CD8-positive, alpha-beta memory T cell (primary cell): ENCODE data around the gene PRSS38. TPM values are rescaled to one million over a fixed set of nuclear protein-coding genes. Genes with fewer than 3 reads are reported as not detected.
A peak's percentile ranks its signal among the peaks of the same experiment; 100 is the strongest.

ENCODE experiments used
- CTCF ChIA-PET: fragments of 350-600 bp; sonication (Branson Sonifier 250); formaldehyde crosslinking; loops from one replicate; lab custom pipeline; 2021; ENCODE audit warnings: antibody characterized with exemption; lab: Charles Lee
- POLR2A ChIA-PET: fragments of 350-600 bp; sonication (Branson Sonifier 250); formaldehyde crosslinking; loops from one replicate; lab custom pipeline; 2021; ENCODE audit warnings: antibody characterized with exemption; lab: Charles Lee
- DNase-seq, 5 donors: peaks; one replicate each; pipeline versions ENCODE4 v3.0.0 to v3.0.0-alpha.2; 2020 to 2022; ENCODE audit warnings: mixed read lengths in 1 of 5
- H3K27ac ChIP-seq: one replicate; pipeline ENCODE4 v1.7.0; 2013; ENCODE audit warnings: low read depth, mild to moderate bottlenecking, low read length, moderate library complexity
- H3K27me3 ChIP-seq: 2 replicates; pipeline ENCODE4 v1.7.0; 2013; ENCODE audit warnings: low read length, mild to moderate bottlenecking; ENCODE audit not compliant: insufficient read depth, poor library complexity, severe bottlenecking
- H3K36me3 ChIP-seq: 2 replicates; pipeline ENCODE4 v1.7.0; 2013; ENCODE audit warnings: mild to moderate bottlenecking, low read length, moderate library complexity; ENCODE audit not compliant: insufficient read depth
- H3K4me1 ChIP-seq: 2 replicates; pipeline ENCODE4 v1.7.0; 2013; ENCODE audit warnings: mild to moderate bottlenecking, low read length, moderate library complexity; ENCODE audit not compliant: insufficient read depth
- H3K4me3 ChIP-seq: 2 replicates; pipeline ENCODE4 v1.7.0; 2013; ENCODE audit warnings: mild to moderate bottlenecking, low read length
- H3K9me3 ChIP-seq: 2 replicates; pipeline ENCODE4 v1.7.0; 2013; ENCODE audit warnings: mild to moderate bottlenecking, low read length
- H3K27ac Mint-ChIP-seq, 8 donors: one replicate each; pipeline ENCODE4 v1.8.0; 2020 to 2021; ENCODE audit warnings: mixed read lengths in 8 of 8, mild to moderate bottlenecking in 6 of 8, inconsistent platforms in 3 of 8, moderate library complexity in 3 of 8
- H3K27me3 Mint-ChIP-seq, 2 donors: one replicate each; pipeline ENCODE4 v1.8.0; 2020 to 2021; ENCODE audit warnings: mixed read lengths in 2 of 2, mild to moderate bottlenecking in 1 of 2, moderate library complexity in 1 of 2
- H3K36me3 Mint-ChIP-seq, 3 donors: one replicate each; pipeline ENCODE4 v1.8.0; 2020 to 2021; ENCODE audit warnings: mixed read lengths in 3 of 3, inconsistent platforms in 1 of 3, mild to moderate bottlenecking in 1 of 3
- H3K4me1 Mint-ChIP-seq, 3 donors: one replicate each; pipeline ENCODE4 v1.8.0; 2020 to 2021; ENCODE audit warnings: mixed read lengths in 3 of 3, inconsistent platforms in 1 of 3, mild to moderate bottlenecking in 1 of 3
- H3K4me3 Mint-ChIP-seq, 7 donors: one replicate each; pipeline ENCODE4 v1.8.0; 2020 to 2021; ENCODE audit warnings: mixed read lengths in 7 of 7, mild to moderate bottlenecking in 6 of 7, moderate library complexity in 4 of 7, inconsistent platforms in 2 of 7
- H3K9me3 Mint-ChIP-seq, 5 donors: one replicate each; pipeline ENCODE4 v1.8.0; 2020 to 2022; ENCODE audit warnings: mixed read lengths in 5 of 5, mild to moderate bottlenecking in 3 of 5, moderate library complexity in 2 of 5, inconsistent platforms in 1 of 5
- polyA plus RNA-seq: library from polyadenylated mRNA; unstranded; fragments of 300-500 nt; fragmentation: Illumina TruSeq; gene quantifications from one replicate; pipeline ENCODE4 v1.2.3, GENCODE V29; 2021
- total RNA-seq, 2 experiments: library from RNA; stranded (reverse); gene quantifications; one replicate each; pipeline ENCODE4 v1.2.3, GENCODE V29; 2021

The PRSS38 gene
- total and polyA plus RNA-seq, 3 experiments from 2014 or later, result not detected

DNA sequence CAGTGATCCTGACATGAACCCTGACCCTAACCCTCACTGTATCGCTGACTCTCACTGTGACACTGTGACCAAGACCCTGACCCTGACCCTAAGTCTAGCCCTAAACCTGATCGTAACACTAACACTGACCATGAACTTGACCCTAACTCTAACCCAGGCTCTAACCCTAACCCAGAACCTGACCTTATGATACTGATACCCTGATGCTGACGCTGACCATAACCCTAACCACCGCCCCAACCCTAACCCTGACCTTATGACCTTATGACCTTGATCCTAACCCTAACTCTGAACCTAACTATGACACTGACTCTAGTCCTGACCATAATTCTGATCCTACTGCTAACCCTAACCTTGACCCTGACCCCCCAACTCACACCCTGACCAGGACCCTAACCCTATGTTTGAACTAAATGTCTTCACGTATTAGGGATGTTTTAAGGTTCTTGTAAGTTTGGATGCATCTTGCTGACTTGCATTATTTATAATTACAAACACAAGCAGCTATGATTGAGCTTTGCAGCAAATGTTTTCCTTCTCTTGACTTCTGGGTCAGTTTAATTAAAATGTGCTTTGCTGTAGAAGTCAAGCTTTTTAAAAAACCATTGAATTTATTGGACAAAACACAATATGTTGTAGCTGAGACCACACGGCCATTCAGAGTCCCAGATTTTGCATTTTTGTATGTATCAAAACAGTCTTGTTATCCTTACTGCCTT, 23.9 kb upstream of the PRSS38 start:
- Mint-ChIP-seq H3K36me3 (no peaks in the 10 kb centered on the region), H3K27ac (peak overlapping the region in 4 of 8 donors; percentile 5 to 59 (median 36)), H3K9me3 (no peaks in the 10 kb centered on the region), H3K4me3 (peak overlapping the region in 2 of 7 donors; percentile 19 to 34), H3K27me3 (peaks cover 0 to 5% of the 10 kb centered on the region in 2 donors), H3K4me1 (peaks cover 5 to 21% (median 14%) of the 10 kb centered on the region in 3 donors)
- H3K36me3 ChIP-seq, result no peaks in the 10 kb centered on the region
- no peaks in the 10 kb centered on the region for H3K9me3 ChIP-seq
- H3K27me3 ChIP-seq, result no peaks in the 10 kb centered on the region
- peaks cover 16% of the 10 kb centered on the region for H3K4me1 ChIP-seq
- no peak overlapping the region for H3K4me3 ChIP-seq
- DNase-seq, result no peak
- no peak overlapping the region for H3K27ac ChIP-seq
- ChIA-PET POLR2A (no interaction called here), CTCF (interaction anchor here (1.3 kb wide), 1 partner anchor 30 kb away, joined by 4 read pairs; no protein-coding TSS in a partner anchor)

DNA sequence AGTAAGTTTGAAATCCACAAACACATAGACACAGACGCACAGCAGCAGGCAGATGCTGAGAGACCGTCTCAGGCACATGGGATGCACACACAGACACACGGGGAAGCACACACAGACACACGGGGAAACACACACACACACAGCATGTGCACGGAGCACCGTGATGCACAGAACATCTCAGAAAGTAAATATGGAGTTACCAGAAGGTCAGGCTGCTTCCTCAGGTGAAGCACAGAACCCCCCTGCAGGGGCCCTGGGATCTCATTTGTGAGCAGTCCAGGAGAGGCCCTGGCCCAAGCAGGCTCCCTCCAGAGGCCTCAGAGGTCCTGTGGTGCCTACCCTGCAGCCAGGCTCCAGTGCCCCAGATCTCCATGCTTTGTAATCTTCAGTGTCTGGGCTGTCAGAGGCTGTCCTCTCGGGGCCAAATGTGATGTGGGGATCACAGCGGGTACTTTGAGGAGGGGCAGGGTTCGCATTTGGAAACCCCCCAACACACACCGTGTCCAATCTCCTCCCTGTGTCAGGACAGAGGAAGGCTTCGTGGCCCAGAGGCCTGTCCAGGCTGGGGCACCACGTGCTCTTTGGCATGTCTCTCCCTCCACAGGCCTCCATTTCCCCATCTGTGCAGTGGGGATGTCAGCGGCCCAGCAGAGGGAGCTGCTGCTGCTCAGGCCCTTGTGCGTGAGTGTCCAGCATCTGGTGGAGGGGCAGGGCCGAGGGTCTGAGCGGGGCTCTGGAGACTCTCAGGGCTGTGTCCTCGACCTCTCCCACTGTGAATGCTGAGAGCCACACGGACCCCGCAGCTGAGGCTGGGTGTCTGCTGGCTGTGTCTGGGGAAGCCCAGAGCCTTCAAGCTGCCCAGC, 23.0 kb upstream of the PRSS38 start:
- no peak overlapping the region for H3K27ac ChIP-seq
- peak overlapping the region in 3 of 8 donors; percentile 10 to 58 (median 25) for H3K27ac Mint-ChIP-seq
- H3K27me3 Mint-ChIP-seq, result peaks cover 0 to 5% of the 10 kb centered on the region in 2 donors
- CTCF ChIA-PET, result interaction anchor here (0.9 kb wide), 1 partner anchor 26 kb away, joined by 3 read pairs; no protein-coding TSS in a partner anchor
- H3K4me1 Mint-ChIP-seq, result peaks cover 0 to 14% (median 9%) of the 10 kb centered on the region in 3 donors
- H3K9me3 ChIP-seq, result no peaks in the 10 kb centered on the region
- H3K36me3 ChIP-seq, result no peaks in the 10 kb centered on the region
- H3K4me3 Mint-ChIP-seq, result no peak overlapping the region
- H3K4me1 ChIP-seq, result peaks cover 7% of the 10 kb centered on the region
- no peak for DNase-seq
- no peaks in the 10 kb centered on the region for H3K9me3 Mint-ChIP-seq
- POLR2A ChIA-PET, result no interaction called here
- H3K4me3 ChIP-seq, result no peak overlapping the region
- no peaks in the 10 kb centered on the region for H3K36me3 Mint-ChIP-seq
- no peaks in the 10 kb centered on the region for H3K27me3 ChIP-seq

DNA sequence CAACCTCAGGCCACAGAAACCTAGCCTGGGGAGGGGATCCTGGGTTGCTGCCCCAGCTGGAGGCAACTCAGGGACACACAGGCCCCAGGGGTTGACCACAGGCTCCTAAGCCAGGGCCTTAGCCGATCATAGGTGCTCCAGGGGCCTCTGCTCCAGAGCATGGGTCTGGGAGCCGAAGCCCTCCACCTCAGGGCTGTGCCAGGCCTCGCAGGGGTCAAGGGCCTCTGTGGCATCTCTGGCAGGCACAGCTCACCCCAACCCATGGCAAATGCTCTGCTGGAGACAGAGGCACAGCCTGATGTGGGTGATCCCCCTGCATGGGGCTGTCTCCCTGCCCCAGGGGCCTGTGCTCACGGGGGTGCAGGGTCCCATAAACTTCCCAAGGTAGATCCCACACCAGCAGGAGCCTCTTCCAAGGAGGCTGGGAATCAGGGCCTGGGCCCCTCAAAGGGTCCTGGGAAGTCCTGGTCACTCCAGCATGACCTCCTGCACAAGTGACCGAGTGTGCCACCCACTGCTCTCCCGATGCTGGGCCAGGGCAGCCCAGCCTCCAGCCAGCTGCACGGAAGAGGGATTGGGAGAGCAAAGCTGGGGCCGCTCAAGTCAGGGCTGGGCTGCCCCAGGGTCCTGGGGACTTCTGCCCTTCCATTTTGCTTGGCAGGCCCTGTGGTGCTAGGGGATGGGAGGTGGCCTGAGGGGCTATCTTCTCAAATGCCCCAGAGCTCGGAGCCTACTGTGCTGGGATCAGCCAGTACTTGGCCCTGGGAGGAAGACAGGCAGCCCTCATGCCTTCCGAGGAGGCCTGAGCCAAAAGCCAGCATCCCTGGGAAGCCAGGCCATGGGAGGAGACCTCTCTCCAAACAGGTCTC, 22.2 kb upstream of the PRSS38 start:
- H3K9me3 Mint-ChIP-seq, result no peaks in the 10 kb centered on the region
- CTCF ChIA-PET, result interaction anchor here (0.9 kb wide), 1 partner anchor 27 kb away, joined by 3 read pairs; no protein-coding TSS in a partner anchor
- peaks cover 0 to 13% (median 8%) of the 10 kb centered on the region in 3 donors for H3K4me1 Mint-ChIP-seq
- peaks cover 0 to 5% of the 10 kb centered on the region in 2 donors for H3K27me3 Mint-ChIP-seq
- H3K4me3 ChIP-seq, result no peak overlapping the region
- no peaks in the 10 kb centered on the region for H3K9me3 ChIP-seq
- H3K4me1 ChIP-seq, result peaks cover 6% of the 10 kb centered on the region
- no peaks in the 10 kb centered on the region for H3K36me3 Mint-ChIP-seq
- H3K27ac ChIP-seq, result no peak overlapping the region
- no peaks in the 10 kb centered on the region for H3K36me3 ChIP-seq
- peak overlapping the region in 1 of 8 donors; percentile 14 for H3K27ac Mint-ChIP-seq
- POLR2A ChIA-PET, result no interaction called here
- H3K27me3 ChIP-seq, result no peaks in the 10 kb centered on the region
- H3K4me3 Mint-ChIP-seq, result no peak overlapping the region
- DNase-seq, result no peak

DNA sequence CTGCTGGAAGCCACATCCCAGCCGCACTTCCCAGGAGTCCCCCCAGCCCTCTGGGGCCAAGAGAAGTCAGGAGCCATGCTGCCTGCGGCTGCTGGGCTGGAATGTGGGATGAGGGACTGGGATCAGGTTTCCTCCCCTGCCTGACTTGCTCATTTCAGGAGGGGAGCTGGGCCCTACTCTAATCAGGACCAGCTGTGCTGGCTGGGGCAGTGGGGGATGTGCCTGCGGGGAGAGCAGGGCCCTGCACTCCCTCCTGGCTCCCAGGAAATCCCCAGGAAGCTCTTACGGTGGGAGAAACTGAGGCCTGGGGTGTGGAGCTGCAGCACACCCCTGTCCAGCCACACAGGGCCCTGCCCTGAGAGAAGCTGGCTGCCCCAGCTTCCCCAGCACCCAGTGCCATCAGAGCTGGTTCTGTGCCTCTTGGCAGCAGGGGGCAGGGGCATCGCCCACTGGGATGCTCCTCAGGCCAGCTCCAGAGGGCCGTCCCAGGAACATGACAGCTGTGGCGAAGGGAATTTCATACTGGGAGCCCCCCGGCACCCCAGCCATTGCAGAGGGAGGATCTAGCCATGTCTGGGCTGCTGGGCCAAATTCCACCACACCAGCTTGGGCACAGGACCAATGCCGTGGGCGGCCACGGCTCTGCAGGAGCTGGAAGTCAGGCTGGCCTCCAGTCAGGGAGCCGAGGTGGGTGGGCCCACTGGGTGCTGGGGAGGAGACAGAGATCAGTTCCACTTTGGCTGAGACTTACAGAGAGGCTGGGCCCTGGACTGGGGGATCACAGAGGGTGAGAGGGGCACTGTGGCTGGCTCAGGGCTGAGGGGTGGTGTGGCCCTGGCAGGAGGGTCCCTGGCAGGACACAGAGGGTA, 21.3 kb upstream of the PRSS38 start:
- H3K27ac Mint-ChIP-seq, result no peak overlapping the region
- peaks cover 0 to 8% (median 4%) of the 10 kb centered on the region in 3 donors for H3K4me1 Mint-ChIP-seq
- H3K27ac ChIP-seq, result no peak overlapping the region
- H3K9me3 ChIP-seq, result no peaks in the 10 kb centered on the region
- H3K4me3 ChIP-seq, result no peak overlapping the region
- H3K36me3 ChIP-seq, result no peaks in the 10 kb centered on the region
- DNase-seq, result no peak
- CTCF ChIA-PET, result interaction anchor here (2.2 kb wide), 1 partner anchor 28 kb away, joined by 7 read pairs; no protein-coding TSS in a partner anchor
- H3K9me3 Mint-ChIP-seq, result no peaks in the 10 kb centered on the region
- POLR2A ChIA-PET, result no interaction called here
- no peak overlapping the region for H3K4me3 Mint-ChIP-seq
- no peaks in the 10 kb centered on the region for H3K36me3 Mint-ChIP-seq
- peaks cover under 1% of the 10 kb centered on the region for H3K4me1 ChIP-seq
- H3K27me3 ChIP-seq, result no peaks in the 10 kb centered on the region
- peaks cover 0 to 5% of the 10 kb centered on the region in 2 donors for H3K27me3 Mint-ChIP-seq

DNA sequence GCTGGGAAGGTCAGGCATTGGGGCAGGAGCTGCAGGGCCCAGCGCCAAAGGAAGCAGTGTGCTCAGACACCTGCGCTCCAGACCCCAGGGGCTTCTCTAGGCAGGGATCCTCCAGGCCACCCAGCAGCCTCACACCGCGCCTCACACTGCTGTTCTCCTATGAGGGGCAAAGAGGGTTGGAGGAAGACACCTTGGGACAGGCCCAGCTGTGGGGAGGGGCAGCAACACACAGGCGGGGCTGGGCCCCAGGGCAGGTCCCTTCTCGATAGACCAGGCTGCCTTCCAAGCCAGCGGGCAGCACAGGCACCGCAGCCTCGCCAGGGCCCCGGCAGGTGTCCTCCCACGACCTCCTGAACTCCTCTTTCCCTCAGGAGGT, 20.7 kb upstream of the PRSS38 start:
- Histone ChIP-seq H3K4me3 (no peak overlapping the region), H3K4me1 (no peaks in the 10 kb centered on the region), H3K27ac (no peak overlapping the region), H3K9me3 (no peaks in the 10 kb centered on the region), H3K27me3 (no peaks in the 10 kb centered on the region), H3K36me3 (no peaks in the 10 kb centered on the region)
- Mint-ChIP-seq H3K27ac (no peak overlapping the region), H3K36me3 (no peaks in the 10 kb centered on the region), H3K9me3 (no peaks in the 10 kb centered on the region), H3K4me1 (peaks cover 0 to 5% (median 0%) of the 10 kb centered on the region in 3 donors), H3K27me3 (peaks cover 0 to 5% of the 10 kb centered on the region in 2 donors), H3K4me3 (no peak overlapping the region)
- POLR2A ChIA-PET, result no interaction called here
- DNase-seq, result no peak
- CTCF ChIA-PET, result interaction anchor here (2.2 kb wide), 1 partner anchor 29 kb away, joined by 7 read pairs; no protein-coding TSS in a partner anchor

DNA sequence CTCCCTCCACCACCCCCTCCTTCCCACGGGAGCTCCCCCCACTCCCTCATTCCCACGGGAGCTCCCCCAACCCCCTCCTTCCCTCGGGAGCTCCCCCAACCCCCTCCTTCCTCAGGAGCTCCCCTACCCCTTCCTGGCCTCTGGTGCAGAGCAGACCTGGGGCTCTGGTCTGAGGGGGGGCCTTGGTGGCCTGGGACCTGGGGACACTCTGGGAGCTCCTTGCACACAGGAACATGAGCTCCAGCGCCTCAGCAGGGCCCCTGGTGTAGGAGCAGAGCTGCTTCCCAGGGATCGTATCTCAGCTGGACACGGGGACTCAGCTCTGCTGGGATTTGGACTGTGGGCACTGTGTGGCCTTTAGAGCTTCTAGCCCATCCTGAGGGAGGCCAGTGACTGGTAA, 19.7 kb upstream of the PRSS38 start:
- H3K27ac ChIP-seq, result no peak overlapping the region
- peaks cover 2 to 5% of the 10 kb centered on the region in 2 donors for H3K27me3 Mint-ChIP-seq
- H3K9me3 ChIP-seq, result no peaks in the 10 kb centered on the region
- ChIA-PET POLR2A (interaction anchor here (0.5 kb wide), 1 partner anchor 857 kb away, joined by 4 read pairs; no protein-coding TSS in a partner anchor), CTCF (interaction anchor here (2.2 kb wide), 1 partner anchor 30 kb away, joined by 7 read pairs; no protein-coding TSS in a partner anchor)
- H3K4me3 Mint-ChIP-seq, result no peak overlapping the region
- no peaks in the 10 kb centered on the region for H3K4me1 ChIP-seq
- no peak overlapping the region for H3K4me3 ChIP-seq
- DNase-seq, result no peak
- no peaks in the 10 kb centered on the region for H3K36me3 Mint-ChIP-seq
- no peak overlapping the region for H3K27ac Mint-ChIP-seq
- no peaks in the 10 kb centered on the region for H3K9me3 Mint-ChIP-seq
- no peaks in the 10 kb centered on the region for H3K36me3 ChIP-seq
- H3K27me3 ChIP-seq, result no peaks in the 10 kb centered on the region
- peaks cover 0 to 2% (median 0%) of the 10 kb centered on the region in 3 donors for H3K4me1 Mint-ChIP-seq
